Measurements from ENCODE around the gene RNF208. TPM values are rescaled to one million over a fixed set of nuclear protein-coding genes. Genes with fewer than 3 reads are reported as not detected.

The RNF208 gene
- total RNA-seq, 1 donor from 2014 or later = 12.8 TPM

- intact Hi-C loops (cut with micrococcal nuclease) = loop anchor here (5.0 to 10.0 kb wide), 2 partner anchors 47 to 129 kb away; partner anchors contain the start of gene NPDC1
- Mint-ChIP-seq H3K27me3 (peaks cover 22% of the 10 kb centered on the region), H3K36me3 (ENCODE audit: low read depth) (peaks cover 4% of the 10 kb centered on the region), H3K9me3 (no peaks in the 10 kb centered on the region), H3K4me1 (no peaks in the 10 kb centered on the region), H3K4me3 (no peak overlapping the region), H3K27ac (no peak overlapping the region)
- DNase-seq = no peak
Observed at GRCh38 chr9:137173796-137174664, 48.0 kb downstream of the RNF208 start.

GRCh38 chr9:137172901-137173795 is 48.9 kb downstream of the RNF208 start:
- intact Hi-C loops (cut with micrococcal nuclease) = loop anchor here (5.0 to 10.0 kb wide), 2 partner anchors 46 to 128 kb away; partner anchors contain the start of gene NPDC1
- H3K36me3 Mint-ChIP-seq (ENCODE audit: low read depth) = peaks cover 4% of the 10 kb centered on the region
- H3K4me3 Mint-ChIP-seq = no peak overlapping the region

GRCh38 chr9:137171149-137171900 is 50.7 kb downstream of the RNF208 start:
- Mint-ChIP-seq H3K36me3 (ENCODE audit: low read depth) (no peaks in the 10 kb centered on the region), H3K27me3 (peaks cover 31% of the 10 kb centered on the region), H3K4me3 (no peak overlapping the region), H3K9me3 (no peaks in the 10 kb centered on the region), H3K27ac (no peak overlapping the region), H3K4me1 (no peaks in the 10 kb centered on the region)
- intact Hi-C loops (cut with micrococcal nuclease) = loop anchor here (5.0 to 10.0 kb wide), 2 partner anchors 44 to 127 kb away; partner anchors contain the start of gene NPDC1
- no peak for DNase-seq

More at GRCh38 chr9:137172901-137173795, 48.9 kb downstream of the RNF208 start:
- H3K9me3 Mint-ChIP-seq = no peaks in the 10 kb centered on the region
- no peaks in the 10 kb centered on the region for H3K4me1 Mint-ChIP-seq
- H3K27me3 Mint-ChIP-seq = peaks cover 26% of the 10 kb centered on the region
- H3K27ac Mint-ChIP-seq = no peak overlapping the region
- DNase-seq = no peak

- Mint-ChIP-seq H3K27me3 (peaks cover 31% of the 10 kb centered on the region), H3K4me1 (no peaks in the 10 kb centered on the region), H3K4me3 (no peak overlapping the region), H3K9me3 (no peaks in the 10 kb centered on the region), H3K36me3 (ENCODE audit: low read depth) (no peaks in the 10 kb centered on the region), H3K27ac (no peak overlapping the region)
- no peak for DNase-seq
- intact Hi-C loops (cut with micrococcal nuclease) = loop anchor here (5.0 to 10.0 kb wide), 2 partner anchors 43 to 126 kb away; partner anchors contain the start of gene NPDC1
Observed at GRCh38 chr9:137170486-137171148, 51.4 kb downstream of the RNF208 start.

Other genes with a start within 250 kb of the RNF208 start
- gene PTGDS, start 244.7 kb downstream of the RNF208 start, total RNA-seq = not detected in 2 replicates
- not detected in 2 replicates for gene LCNL1, start 239.2 kb downstream of the RNF208 start, total RNA-seq
- gene PAXX, start 229.8 kb downstream of the RNF208 start, total RNA-seq = 87.8 and 90.2 TPM in 2 replicates
- gene CLIC3, start 225.7 kb downstream of the RNF208 start, total RNA-seq = not detected in 2 replicates
- 25.0 and 25.9 TPM in 2 replicates for gene ABCA2, start 194.0 kb downstream of the RNF208 start, total RNA-seq
- gene FUT7, start 190.2 kb downstream of the RNF208 start, total RNA-seq = 0.09 TPM in 1 of 2 replicates, not detected in the other
- gene NPDC1, start 176.1 kb downstream of the RNF208 start, total RNA-seq = 58.1 and 59.4 TPM in 2 replicates
- 0.21 TPM in 1 of 2 replicates, not detected in the other for gene ENTPD2, start 168.2 kb downstream of the RNF208 start, total RNA-seq
- gene SAPCD2, start 151.7 kb downstream of the RNF208 start, total RNA-seq = 22.8 and 23.8 TPM in 2 replicates
- gene UAP1L1, start 144.7 kb downstream of the RNF208 start, total RNA-seq = 17.1 and 19.1 TPM in 2 replicates
- gene MAN1B1, start 135.3 kb downstream of the RNF208 start, total RNA-seq = 49.7 and 50.1 TPM in 2 replicates
- gene DPP7, start 107.5 kb downstream of the RNF208 start, total RNA-seq = 365 and 375 TPM in 2 replicates
- gene GRIN1, start 83.1 kb downstream of the RNF208 start, total RNA-seq = 0.07 TPM in 1 of 2 replicates, not detected in the other
- not detected in 2 replicates for gene LRRC26, start 52.2 kb downstream of the RNF208 start, total RNA-seq
- not detected in 2 replicates for gene TMEM210, start 50.2 kb downstream of the RNF208 start, total RNA-seq
- gene ANAPC2, start 33.7 kb downstream of the RNF208 start, total RNA-seq = 57.4 and 58.7 TPM in 2 replicates
- gene SSNA1, start 33.6 kb downstream of the RNF208 start, total RNA-seq = 95.1 and 95.8 TPM in 2 replicates
- 15.1 and 16.3 TPM in 2 replicates for gene TPRN, start 21.5 kb downstream of the RNF208 start, total RNA-seq
- 38.8 and 39.3 TPM in 2 replicates for gene TMEM203, start 16.6 kb downstream of the RNF208 start, total RNA-seq
- gene NDOR1, start 16.5 kb downstream of the RNF208 start, total RNA-seq = 45.1 and 45.6 TPM in 2 replicates
- gene CYSRT1, start 2.9 kb upstream of the RNF208 start, total RNA-seq = 0.54 and 0.68 TPM in 2 replicates
- gene RNF224, start 5.3 kb upstream of the RNF208 start, total RNA-seq = not detected in 2 replicates
- gene SLC34A3, start 8.7 kb upstream of the RNF208 start, total RNA-seq = not detected in 2 replicates
- 292 and 299 TPM in 2 replicates for gene TUBB4B, start 19.0 kb upstream of the RNF208 start, total RNA-seq
- 0.54 and 0.99 TPM in 2 replicates for gene STPG3, start 29.0 kb upstream of the RNF208 start, total RNA-seq
- gene NELFB, start 33.1 kb upstream of the RNF208 start, total RNA-seq = 72.4 and 75.3 TPM in 2 replicates
- 10.3 and 11.4 TPM in 2 replicates for gene TOR4A, start 55.5 kb upstream of the RNF208 start, total RNA-seq
- gene NRARP, start 80.0 kb upstream of the RNF208 start, total RNA-seq = 12.9 and 13.4 TPM in 2 replicates
- gene EXD3, start 200.9 kb upstream of the RNF208 start, total RNA-seq = 4.4 and 5.2 TPM in 2 replicates
- gene NOXA1, start 201.2 kb upstream of the RNF208 start, total RNA-seq = 0.30 and 0.36 TPM in 2 replicates
- not detected in 2 replicates for gene ENTPD8, start 219.1 kb upstream of the RNF208 start, total RNA-seq
- 68.6 and 69.6 TPM in 2 replicates for gene NSMF, start 237.1 kb upstream of the RNF208 start, total RNA-seq

Data from activated CD4-positive, alpha-beta T cell treated with anti-CD3 and anti-CD28 coated beads, Interleukin-2, amount 10 ng/mL, durations not matched to agents 24 days and 14 days (primary cell).